ENCODE results near the gene STAT3.
"Not testable (repeated sequence)": the region's sequence is repeated elsewhere in the genome, so short reads cannot be mapped to it uniquely, and the experiment has no call there.

STAT3 gene

DNA sequence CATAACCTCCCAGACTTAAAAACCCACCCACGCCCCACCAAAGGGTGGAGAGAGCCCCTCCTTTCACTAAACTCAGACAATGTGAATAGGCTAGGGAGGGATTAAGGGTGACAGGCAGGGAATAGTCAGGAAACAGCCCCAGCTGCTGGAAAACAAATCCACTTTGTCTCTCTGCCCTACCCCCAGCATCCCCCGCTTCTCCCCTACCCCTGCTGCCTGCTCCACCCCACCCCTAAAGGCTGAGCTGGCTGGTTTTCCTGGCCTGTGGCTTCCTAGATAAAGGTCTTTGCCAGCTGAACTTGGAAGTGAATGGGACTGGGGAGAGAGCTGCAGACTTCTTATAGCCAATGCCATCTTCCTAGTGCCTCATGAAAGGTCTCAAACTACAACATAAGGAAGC lies 19.8 kb upstream of the STAT3 start:
- DNase-seq, result no peak

DNA sequence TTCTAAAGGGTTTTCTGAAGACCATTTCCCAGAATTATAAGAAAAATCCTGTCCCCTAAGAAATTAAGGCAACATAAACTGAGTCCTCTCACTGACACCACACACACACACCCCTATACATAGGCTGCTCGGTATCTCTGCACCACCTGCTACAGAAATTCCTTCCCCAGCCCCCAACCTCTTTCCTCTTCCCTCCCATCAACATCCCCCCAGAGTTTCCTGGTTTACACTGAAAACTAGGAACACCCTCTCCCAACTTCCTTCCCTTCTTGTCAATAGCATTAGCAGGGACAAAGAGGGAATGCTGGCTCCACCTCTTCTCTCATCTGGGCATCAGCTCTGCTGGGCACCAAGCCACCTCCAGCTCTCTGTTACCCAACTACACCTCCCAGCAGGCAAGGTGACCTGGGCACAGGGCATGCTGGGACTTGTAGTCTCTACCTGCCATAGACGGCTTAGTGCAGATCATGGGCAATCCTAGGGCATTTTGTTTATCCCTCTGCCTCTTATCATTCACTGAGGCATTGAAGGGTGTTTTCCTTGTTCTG lies 19.1 kb upstream of the STAT3 start:
- DNase-seq, result peak in 3 of 5 experiments; percentile 35 to 73 (median 51)

DNA sequence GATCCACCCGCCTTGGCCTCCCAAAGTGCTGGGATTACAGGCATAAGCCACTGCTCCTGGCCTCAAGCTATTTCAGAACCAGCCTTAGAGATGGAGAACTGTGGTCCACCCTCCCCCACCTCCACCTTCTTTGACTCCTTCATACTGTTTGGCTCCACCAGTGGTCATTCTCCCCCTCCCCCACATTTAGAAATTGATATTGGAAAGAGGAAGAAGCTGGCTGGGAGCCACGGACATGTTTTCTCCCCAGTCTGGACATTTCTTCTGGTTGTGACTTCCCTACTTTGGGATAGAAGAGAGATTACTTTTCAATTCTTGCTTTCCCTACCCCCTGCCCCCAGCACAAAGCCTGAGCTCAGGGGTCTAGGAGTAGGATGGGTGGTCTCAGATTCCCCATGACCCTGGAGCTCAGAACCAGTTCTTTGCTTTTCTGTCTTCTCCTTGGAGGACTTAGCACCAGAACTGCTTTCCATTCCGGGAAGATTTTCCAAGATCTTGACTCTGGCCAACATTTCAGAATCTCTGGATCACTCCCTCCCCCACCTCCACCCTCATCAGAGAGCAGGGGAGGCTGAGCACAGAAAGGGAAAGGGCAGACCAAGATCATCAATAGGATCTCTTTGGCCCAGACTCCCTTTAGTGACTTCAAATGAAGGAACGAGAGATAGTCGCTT lies 18.5 kb upstream of the STAT3 start:
- no peak for DNase-seq

DNA sequence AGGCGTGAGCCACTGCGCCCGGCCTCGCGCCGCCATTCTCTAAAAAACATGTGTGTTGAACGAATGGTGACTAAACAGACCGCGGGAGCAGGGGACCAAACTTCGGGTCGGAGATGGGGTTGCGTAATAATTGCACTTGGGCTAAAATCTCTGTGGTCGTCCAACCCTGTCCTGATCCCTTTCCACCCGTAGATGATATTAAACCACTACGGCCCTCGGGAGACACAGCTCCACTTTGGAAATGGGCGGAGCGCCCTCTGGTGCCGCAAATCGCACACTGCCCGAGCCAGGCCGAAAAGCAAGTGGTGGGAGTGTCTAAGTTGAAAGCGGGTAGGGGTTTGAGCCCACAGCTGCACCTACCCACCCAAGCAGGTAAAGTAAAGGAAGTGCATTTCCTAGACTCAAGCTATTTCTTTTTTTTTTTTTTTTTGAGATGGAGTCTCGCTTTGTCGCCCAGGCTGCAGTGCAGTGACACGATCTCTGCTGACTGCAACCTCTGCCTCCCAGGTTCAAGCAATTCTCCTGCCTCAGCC lies 17.8 kb upstream of the STAT3 start:
- DNase-seq, result peak; percentile 59 to 73 (median 72)

DNA sequence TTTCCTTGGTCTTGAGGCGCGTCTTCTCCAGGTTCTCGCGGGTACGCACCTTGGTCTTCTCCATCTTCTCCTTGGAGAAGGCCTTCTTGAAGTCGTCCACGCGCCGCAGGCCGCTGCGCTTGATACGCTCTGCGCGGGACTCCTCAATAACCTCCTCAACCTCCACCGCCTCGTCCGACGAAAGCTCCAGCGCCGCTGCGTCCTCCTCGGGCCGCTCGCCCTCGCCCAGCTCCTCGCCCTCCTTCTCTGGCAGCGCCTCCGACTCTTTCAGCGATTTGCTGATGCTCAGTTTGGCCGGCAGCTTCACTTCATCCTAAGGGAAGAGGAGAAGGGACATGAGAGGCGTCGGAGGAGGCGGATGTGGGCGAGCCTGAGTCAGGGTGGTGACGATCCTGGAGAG lies 16.8 kb upstream of the STAT3 start:
- no peak for DNase-seq

DNA sequence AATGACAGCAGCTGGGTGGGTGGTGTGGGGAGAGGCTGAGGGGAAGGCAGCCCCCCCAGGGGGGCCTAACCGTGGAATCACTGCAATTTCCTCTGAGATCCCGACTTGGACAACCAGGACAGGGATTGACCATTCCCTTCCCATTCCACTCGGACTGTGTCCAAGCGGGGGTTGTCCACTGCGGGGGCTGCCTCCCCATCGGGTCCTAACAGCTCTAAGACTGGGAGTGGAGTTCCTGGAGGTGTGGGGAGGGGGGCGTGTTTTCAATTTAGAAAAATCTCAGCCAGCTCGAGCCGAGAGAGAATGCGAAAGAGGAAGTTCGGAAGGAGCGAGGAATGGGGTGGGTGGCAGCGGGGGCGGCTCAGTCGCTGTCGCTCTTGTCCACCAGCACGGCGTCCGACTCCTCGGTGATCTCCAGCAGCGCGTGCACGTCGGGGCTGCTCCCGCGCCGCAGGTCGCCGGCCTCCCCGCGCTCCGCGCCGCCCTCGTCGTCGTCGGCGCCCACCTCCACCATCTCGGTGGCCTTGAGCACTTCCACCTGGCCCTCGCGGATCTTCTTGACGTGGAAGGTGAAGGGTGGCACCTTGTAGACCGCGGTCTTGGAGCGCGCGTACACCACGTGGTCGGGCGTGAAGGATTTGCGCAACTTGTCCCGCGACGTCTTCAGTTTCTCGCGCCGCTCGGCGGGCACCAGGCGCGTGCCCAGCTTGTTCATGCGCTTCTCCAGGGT lies 16.2 kb upstream of the STAT3 start:
- no peak for DNase-seq

DNA sequence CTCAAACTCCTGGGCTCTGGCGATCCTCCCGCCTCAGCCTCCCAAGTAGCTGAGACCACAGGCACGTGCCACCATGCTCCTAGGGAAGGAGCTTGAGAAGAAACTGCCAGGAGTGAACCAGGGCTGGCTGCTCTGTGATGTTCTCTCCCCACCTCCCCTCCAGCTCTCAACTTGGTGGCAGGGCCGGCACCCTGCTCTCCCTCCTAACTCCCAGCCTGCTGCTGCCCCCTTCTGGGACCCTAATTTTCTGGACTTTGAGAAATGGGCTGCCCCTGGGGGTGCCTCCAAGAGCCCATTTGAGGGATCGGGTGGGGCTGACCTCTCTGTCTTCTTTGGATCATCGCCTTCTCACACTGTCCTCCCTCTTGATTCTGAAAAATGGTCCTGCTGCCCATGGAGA lies 14.9 kb upstream of the STAT3 start:
- DNase-seq, result peak in 1 of 5 experiments; percentile 38

DNA sequence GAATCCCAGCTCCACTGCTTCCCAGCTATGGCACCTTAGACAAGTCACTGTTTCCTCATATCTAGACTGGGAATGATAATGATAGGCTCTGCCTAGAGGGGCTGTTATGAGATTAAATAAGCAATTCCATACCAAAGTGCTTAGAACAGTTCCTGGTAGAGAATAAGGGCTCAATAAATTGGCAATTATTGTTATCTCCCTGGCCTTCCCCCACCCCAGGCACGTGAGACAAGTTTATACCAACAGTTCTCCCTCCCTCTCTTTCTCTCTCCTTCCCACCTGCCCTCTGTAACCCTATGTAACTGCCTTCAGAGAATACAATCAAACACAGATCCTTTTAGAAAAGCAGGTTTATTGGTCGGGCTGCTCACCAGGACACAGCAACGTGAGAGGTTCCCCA lies 13.9 kb upstream of the STAT3 start:
- DNase-seq, result no peak

DNA sequence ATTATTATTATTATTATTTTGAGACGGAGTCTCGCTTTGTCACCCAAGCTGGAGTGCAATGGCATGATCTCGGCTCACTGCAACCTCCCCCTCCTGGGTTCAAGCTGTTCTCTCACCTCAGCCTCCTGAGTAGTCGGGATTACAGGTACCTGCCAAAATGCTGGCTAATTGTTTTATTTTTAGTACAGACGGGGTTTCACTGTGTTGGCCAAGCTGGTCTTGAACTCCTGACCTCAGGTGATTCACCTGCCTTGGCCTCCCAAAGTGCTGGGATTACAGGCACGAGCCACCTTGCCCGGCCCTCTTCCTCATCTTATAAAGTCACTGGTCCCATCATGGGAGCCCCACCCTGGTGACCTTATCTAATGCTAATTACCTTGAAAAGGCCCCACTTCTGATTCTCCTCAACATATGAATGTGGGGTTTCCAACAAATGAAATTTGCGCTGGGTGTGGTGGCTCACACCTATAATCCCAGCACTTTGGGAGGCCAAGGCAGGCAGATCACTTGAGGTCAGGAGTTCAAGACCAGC lies 12.7 kb upstream of the STAT3 start:
- DNase-seq, result not testable (repeated sequence)

DNA sequence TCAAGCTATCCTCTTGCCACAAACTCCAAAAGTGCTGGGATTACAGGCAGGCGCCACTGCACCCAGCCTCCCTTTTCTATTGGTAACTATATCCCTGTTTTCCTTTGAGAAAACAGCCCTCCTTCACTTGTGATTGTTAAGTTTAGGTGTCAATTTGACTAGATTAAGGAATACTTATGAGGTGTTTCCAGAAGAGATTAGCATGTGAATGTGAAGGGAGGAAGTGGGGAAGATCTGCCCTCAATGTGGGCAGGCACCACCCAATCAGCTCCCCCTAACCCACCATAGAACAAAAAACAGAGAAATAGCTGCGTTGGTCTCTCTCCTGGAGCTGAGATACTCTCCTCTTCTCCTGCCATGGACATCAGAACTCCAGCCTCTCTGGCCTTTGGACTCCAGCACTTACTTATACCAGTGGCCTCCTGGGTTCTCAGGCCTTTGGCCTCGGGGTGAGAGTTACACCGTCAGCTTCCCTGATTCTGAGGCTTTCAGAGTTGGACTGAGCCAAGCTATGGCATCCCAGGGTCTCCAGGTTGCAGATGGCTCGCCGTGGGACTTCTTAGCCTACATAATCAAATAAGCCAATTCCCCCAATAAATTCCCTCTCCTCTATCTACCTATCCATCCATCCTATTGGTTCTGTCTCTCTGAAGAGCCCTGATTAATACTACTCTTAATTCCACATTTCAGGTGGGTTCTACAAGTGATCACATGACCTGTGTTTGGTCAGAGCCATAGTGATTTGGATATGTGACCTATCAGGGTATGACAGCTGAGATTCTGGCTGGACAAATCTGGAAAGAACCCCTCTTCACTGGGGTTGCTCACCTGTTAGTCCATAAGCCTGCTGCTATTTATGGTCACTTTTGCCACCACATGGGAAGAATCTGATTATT lies 12.0 kb upstream of the STAT3 start:
- DNase-seq, result no peak

DNA sequence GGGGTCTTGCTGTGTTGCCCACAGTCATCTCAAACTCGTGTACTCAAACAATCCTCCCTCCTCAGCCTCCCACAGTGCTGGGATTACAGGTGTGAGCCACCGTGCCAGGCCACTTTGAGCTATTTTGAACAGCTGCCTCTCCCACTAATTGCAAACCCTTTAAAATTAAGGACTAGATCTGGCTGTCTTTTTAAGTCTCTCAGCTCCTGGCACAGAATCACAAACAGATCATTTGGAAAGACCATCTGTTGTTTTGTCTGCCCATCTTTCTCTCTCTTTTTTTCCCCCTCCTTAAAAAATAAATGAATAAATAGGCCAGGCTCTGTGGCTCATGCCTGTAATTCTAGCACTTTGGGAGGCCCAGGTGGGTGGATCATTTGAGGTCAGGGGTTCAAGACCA lies 10.9 kb upstream of the STAT3 start:
- DNase-seq, result no peak

DNA sequence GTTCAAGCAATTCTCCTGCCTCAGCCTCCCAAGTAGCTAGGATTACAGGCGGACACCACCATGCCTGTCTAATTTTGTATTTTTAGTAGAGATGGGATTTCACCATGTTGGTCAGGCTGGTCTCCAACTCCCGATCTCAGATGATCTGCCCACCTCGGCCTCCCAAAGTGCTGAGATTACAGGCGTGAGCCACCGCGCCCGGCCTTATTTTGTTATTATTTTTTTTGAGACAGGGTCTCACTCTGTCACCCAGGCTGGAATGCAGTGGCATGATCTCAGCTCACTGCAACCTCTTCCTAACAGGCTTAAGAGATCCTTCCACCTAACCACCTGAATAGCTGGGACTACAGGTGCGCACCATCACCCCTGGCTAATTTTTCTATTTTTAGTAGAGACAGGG lies 7.4 kb upstream of the STAT3 start:
- DNase-seq, result not testable (repeated sequence)

DNA sequence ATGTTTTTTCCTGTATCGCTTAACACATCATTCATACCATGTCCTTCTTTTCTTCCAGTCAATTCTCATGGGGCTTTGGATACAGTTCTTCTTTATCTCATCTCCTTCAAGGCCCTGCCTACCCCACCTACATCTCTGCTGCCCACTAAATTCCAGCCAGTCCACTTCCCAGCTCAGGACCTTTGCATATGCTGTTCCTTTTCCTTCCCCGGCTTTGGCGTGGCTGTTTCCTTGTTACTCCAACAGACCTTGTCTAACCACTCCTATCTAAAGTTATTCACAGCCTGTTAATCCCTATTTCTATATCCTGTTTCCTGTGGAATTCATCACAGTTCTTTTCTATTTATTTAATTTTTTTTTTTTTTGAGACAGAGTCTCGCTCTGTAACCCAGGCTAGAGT lies 6.6 kb upstream of the STAT3 start:
- no peak for DNase-seq

DNA sequence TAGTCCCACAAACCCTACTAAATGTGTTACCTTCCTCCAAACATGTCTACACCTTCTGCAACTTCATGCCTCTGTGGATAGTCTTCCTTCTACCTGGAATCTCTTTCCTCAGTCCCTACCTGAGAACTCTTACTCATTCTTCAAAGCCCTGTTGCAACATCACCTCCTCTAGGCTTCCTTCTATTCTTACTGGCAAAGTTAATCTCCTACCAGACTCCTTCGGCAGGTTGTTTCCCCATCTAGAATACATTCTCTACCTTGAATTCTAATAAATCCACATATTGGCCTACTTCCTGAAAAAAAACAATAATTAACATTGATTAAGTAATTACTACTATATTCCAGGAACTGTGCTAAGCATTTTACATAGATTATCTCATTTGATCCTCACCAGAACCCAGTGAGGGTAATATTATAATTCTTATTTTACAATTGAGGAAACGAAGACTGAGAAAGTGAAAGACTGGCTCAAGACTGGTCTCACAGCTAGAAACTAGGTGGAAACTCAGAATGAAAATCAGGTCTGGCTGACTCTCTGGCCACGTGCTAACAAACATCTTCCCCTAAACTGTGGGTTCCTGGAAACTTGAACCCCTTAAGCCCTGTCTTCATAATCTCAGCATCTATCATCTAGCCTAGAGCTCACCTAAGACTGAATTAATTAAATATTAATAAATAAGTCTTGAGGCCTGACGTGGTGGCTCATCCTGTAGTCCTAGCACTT lies 4.6 kb upstream of the STAT3 start:
- DNase-seq, result no peak

DNA sequence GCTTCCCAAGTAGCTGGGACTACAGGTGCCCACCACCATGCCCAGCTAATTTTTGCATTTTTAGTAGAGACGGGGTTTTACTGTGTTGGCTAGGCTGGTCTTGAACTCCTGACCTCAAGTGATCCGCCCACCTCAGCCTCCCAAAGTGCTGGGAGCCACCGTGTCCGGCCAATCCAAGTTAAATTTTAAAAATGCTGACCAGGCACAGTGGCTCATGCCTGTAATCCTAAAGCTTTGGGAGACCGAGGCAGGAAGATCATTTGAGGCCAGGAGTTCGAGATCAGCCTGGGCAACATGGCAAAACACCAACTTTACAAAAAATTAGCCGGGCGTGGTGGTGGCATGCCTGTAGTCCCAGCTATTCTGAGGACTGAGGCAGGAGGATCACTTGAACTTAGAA lies 3.2 kb upstream of the STAT3 start:
- not testable (repeated sequence) for DNase-seq

DNA sequence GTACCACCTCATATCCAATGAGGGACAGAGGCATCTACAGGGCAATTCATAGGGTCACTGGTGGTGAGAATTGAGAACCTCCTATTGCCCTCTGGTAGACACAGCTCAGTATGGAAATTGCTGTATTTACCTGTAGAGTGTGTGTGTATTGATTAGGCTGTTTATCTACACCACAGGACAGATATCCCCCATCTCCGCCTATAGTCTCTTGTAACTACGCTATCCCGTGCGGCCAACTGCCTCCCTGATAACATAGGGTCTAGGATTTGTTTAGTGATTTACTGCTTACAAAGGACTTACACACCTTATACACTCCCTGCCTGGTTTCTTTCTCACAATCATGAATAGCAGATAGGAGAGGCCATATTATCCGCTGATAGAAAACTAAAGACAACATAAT lies 1.7 kb upstream of the STAT3 start:
- no peak for DNase-seq

DNA sequence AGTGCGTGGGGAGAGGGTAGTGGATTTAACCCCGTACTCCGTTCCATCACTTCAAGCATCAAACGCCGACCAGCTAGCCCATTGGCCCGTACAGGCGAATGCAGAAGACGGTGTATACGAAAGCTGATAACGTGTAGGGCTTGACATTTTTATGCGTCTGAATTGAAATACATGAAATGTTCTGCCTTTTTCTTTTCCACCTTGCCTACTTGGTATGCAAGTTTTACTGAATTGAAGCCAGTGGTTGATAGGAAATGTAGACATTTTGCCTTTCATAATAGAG lies 834 bp upstream of the STAT3 start:
- DNase-seq, result peak in 1 of 5 experiments; percentile 78

DNA sequence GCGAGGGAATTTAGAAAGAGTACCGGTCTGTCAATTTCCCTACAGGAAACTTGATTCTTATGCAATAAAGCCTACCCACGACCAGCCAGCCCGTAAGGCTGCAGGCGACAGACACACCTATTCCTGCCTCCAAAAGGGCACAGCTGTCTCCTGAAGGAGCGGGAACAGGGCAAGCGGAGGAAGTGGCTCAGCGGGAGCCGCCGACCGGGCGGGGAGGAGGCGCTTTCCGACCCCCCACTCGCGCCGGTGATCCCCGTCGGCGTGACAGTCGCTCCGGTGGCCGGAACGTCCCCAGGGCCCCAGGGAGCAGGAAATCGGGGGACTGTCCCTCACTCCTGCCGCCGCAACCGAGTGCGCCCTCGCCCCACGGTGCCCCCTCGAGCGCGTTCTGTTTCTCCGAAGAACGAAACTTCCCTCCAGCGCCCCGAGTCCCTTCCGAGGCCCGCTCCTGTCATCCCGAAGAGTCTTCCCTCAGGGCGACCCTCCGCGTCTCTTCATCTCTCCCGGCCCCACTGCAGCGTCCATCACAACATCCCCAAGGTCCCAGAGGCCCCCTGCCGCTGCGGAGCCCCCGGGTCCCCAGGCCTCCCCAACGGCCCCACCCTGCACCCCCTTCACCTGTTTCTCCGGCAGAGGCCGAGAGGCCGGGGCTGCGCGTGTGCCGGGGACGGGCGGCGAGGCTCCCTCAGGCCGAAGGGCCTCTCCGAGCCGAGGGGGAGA lies 421 bp downstream of the STAT3 start:
- peak; percentile 7 to 37 (median 23) for DNase-seq

DNA sequence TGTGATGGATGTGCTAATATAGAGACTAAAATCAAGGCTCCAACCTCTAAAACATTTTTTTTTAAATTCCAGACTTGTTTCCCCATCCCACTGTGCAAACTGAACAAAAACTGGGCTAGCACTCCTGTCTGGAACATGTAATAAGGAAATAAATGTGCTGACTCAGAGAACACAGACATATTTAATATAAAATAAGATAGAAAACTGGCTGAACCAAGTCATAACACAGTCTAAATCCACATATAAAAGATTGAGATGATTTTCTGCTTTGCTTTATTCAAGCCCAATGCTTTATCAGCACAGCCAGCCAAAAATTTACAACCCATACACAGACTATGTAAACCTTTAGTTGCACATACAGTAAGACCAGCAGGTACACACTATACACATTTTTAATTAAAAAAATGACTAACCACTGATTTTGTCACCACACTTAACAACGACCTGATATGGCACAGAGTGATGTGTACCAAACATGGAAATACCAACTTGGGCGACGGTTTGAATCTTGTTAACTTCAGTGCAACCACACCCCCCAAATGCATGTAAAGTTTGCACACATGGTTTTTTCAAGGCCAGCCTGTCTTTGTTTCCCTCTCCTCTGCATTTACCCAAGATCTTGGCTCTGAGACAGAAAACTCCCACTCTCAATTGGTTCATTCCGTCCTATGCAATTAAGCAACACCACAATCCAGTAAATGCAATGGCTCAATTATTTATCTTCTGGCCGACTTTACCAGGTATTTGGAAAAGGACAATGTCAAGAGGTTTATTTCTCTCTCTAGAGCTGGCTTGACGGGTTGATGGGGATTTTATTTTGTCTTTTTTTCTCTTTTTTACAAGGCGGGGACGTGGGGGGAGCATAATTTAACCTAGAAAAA lies 1.2 kb downstream of the STAT3 start:
- DNase-seq, result peak in 1 of 5 experiments; percentile 62

DNA sequence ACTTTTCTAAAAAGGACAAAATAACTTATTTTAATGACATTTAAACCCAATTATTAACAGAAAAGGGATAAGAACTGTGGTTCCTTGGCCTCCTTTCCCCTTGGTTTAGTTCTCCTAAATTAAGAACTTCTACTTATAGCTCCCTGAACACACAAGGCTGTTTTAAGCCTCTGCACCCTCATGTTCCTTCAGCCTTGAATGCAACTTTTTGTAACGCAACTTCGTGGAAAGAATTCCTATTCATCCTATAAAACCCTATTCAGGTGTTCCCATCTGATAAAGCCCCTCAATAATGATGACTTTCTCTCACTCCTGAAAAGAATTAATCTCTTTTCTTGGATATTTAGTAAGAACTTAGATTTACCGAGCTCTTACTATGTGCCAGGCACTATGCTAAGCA lies 6.3 kb downstream of the STAT3 start:
- no peak for DNase-seq
